ENCODE measurements around the gene KYAT1. TPM values are rescaled to one million over a fixed set of nuclear protein-coding genes. Genes with fewer than 3 reads are reported as not detected.
A peak's percentile ranks its signal among the peaks of the same experiment; 100 is the strongest.

KYAT1 gene
- total RNA-seq, 1 experiment from 2014 or later, result 5.7 TPM

DNA sequence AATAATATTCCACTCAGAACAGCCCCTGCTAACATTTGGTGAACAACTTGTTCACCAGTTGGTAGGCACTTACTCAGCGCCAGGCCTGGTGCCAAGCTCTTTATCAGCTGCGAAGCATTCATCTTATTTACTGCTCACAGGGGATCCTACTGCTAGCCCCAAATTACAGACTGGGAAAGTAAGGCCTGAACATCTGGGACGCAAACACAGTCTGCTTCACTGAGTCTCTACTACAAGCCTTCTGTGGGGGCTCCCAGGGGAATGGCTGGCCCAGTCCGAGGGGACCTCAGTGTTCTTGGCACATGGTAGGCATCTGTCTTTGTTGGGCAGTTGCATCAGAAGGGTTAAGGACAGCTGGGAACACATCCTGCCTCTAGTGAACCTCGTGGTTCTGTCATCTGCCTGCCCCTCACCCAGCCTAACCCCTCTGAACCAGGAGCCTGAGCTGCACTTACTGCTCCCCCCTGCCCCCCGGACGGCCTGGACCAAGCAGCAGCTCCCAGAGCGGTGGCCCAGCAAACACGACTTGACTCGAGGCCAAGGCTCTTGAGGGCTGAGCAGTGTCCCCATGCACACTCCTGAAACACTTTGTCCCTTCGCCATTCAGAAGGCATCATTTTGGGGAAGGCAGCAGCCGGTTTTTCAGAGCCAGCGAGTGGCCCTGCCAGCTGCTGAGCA, 38.8 kb upstream of the KYAT1 start, which contains the start of gene PHYHD1:
PHYHD1 (plus strand) TSS at position 602 of the 678 bp plus-strand sequence. CDS start 1,342 bp downstream, outside the sequence.
- CTCF ChIA-PET, result interaction anchor here (0.6 to 2.5 kb wide), 3 partner anchors 8 to 462 kb away, joined by 3 to 17 read pairs (median 8); no protein-coding TSS in a partner anchor
- BruUV-seq (replicated peaks), result no TSS peak
- H3K9me3 Mint-ChIP-seq (ENCODE audit: unreplicated experiment), result no peaks in the 10 kb centered on the region
- peaks cover 20% of the 10 kb centered on the region for H3K4me1 Mint-ChIP-seq (ENCODE audit: insufficient read depth, unreplicated experiment)
- TF ChIP-seq, protein P1, sequence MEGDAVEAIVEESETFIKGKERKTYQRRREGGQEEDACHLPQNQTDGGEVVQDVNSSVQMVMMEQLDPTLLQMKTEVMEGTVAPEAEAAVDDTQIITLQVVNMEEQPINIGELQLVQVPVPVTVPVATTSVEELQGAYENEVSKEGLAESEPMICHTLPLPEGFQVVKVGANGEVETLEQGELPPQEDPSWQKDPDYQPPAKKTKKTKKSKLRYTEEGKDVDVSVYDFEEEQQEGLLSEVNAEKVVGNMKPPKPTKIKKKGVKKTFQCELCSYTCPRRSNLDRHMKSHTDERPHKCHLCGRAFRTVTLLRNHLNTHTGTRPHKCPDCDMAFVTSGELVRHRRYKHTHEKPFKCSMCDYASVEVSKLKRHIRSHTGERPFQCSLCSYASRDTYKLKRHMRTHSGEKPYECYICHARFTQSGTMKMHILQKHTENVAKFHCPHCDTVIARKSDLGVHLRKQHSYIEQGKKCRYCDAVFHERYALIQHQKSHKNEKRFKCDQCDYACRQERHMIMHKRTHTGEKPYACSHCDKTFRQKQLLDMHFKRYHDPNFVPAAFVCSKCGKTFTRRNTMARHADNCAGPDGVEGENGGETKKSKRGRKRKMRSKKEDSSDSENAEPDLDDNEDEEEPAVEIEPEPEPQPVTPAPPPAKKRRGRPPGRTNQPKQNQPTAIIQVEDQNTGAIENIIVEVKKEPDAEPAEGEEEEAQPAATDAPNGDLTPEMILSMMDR (IDR thresholded peaks at IDR 0.05; ENCODE audit: unreplicated experiment), result no peak
- no peak within 1 kb of the TSS for H3K4me3 Mint-ChIP-seq (ENCODE audit: unreplicated experiment)
- no peak within 1 kb of the TSS for H3K27ac Mint-ChIP-seq (ENCODE audit: low read depth, unreplicated experiment)
- H3K36me3 Mint-ChIP-seq (ENCODE audit: insufficient read depth, unreplicated experiment), result peaks cover 33% of the 10 kb centered on the region
- intact Hi-C loops (cut with micrococcal nuclease), result no loop called here
- peak; percentile 86 for DNase-seq (ENCODE audit: unreplicated experiment)
- POLR2A ChIA-PET, result interaction anchor here (1.0 to 1.2 kb wide), 3 partner anchors 28 to 58 kb away, joined by 3 to 7 read pairs (median 4); no protein-coding TSS in a partner anchor
- H3K27me3 Mint-ChIP-seq (ENCODE audit: insufficient read depth, unreplicated experiment), result no peaks in the 10 kb centered on the region

DNA sequence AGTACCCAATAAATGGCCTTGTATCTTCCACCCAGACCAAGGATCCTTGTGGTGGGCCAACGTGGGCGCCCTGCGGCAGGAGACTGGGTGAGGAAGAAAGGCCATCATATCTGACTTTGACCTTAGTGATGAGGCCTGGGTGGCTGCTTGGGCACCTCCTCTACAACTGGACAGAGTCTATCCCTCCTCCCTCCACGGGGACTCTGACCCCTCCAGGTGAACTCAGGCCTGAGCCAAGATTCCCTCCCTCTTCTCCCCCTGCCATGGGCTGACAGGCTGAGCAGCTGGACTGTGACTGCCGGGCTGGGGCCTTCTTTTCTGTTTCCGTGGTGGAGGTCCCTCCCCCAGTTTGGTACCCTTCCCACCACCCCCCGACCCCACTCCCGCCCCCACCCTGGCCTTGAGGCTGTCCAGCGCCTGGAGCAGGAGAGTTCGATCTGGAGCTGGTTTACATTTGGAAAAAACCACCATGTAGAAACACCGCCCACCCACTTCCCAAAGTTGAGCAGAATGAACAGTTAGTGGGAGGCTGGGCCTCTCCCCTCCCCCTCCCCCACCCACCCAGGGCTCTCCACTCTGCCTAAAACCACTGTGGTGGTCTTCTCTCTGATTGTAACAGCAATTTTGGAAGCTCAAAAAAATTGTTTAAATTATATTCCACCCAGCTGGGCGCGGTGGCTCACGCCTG, 37.8 kb upstream of the KYAT1 start:
- no peak overlapping the region for H3K4me3 Mint-ChIP-seq (ENCODE audit: unreplicated experiment)
- peaks cover 20% of the 10 kb centered on the region for H3K4me1 Mint-ChIP-seq (ENCODE audit: insufficient read depth, unreplicated experiment)
- no TSS peak for BruUV-seq (replicated peaks)
- peak overlapping the region; percentile 76 for H3K27ac Mint-ChIP-seq (ENCODE audit: low read depth, unreplicated experiment)
- no peak for DNase-seq (ENCODE audit: unreplicated experiment)
- no peaks in the 10 kb centered on the region for H3K9me3 Mint-ChIP-seq (ENCODE audit: unreplicated experiment)
- TF ChIP-seq, protein P1 (IDR thresholded peaks at IDR 0.05; ENCODE audit: unreplicated experiment), result no peak
- peaks cover 27% of the 10 kb centered on the region for H3K36me3 Mint-ChIP-seq (ENCODE audit: insufficient read depth, unreplicated experiment)
- no peaks in the 10 kb centered on the region for H3K27me3 Mint-ChIP-seq (ENCODE audit: insufficient read depth, unreplicated experiment)
- CTCF ChIA-PET, result interaction anchor here (0.6 to 2.5 kb wide), 3 partner anchors 9 to 23 kb away, joined by 3 to 17 read pairs (median 4); no protein-coding TSS in a partner anchor
- POLR2A ChIA-PET, result interaction anchor here (1.2 kb wide), 1 partner anchor 27 kb away, joined by 7 read pairs; no protein-coding TSS in a partner anchor
- intact Hi-C loops (cut with micrococcal nuclease), result no loop called here

DNA sequence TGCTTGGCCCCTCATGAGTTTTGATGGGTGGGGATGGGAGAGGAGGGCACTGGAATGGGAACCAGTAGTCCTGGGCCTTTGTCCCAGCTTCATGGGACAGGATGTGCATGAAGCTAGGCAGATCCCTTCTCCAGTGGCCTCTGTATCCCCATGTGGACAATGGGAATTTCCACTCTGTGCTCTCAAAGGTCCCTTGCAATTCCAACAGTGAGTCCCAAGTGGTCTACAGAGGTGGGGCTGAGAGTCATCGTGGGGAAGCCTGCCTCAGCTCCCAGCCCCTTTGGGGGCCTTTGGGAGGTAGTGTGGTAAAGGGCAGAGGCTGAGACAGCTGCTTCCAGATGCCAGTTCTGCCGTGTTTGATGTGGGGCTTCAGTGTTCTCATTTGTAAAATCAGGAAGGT, 37.2 kb upstream of the KYAT1 start:
- H3K36me3 Mint-ChIP-seq (ENCODE audit: insufficient read depth, unreplicated experiment), result peaks cover 26% of the 10 kb centered on the region
- intact Hi-C loops (cut with micrococcal nuclease), result no loop called here
- ChIA-PET CTCF (interaction anchor here (0.6 to 2.5 kb wide), 5 partner anchors 10 to 1603 kb away, joined by 3 to 17 read pairs (median 3); no protein-coding TSS in a partner anchor), POLR2A (no interaction called here)
- peak overlapping the region; percentile 76 for H3K27ac Mint-ChIP-seq (ENCODE audit: low read depth, unreplicated experiment)
- no peak overlapping the region for H3K4me3 Mint-ChIP-seq (ENCODE audit: unreplicated experiment)
- H3K9me3 Mint-ChIP-seq (ENCODE audit: unreplicated experiment), result no peaks in the 10 kb centered on the region
- no peak for DNase-seq (ENCODE audit: unreplicated experiment)
- no peaks in the 10 kb centered on the region for H3K27me3 Mint-ChIP-seq (ENCODE audit: insufficient read depth, unreplicated experiment)
- TF ChIP-seq, protein P1 (IDR thresholded peaks at IDR 0.05; ENCODE audit: unreplicated experiment), result no peak
- H3K4me1 Mint-ChIP-seq (ENCODE audit: insufficient read depth, unreplicated experiment), result peaks cover 20% of the 10 kb centered on the region
- no TSS peak for BruUV-seq (replicated peaks)

Measured in MCF 10A (cell line).